Ovary (tissue), 3 donors: Measurements from ENCODE around the gene ZNF398.

Experiments
- CTCF ChIP-seq, 3 donors: fragments of 450-650 bp in 2 of 3; fragments of 200-600 bp in 1 of 3; IDR thresholded peaks; one replicate each; pipeline versions ENCODE4 v1.5.1 to v1.8.0; 2016 to 2022; ENCODE audit warnings: antibody characterized with exemption in 3 of 3, mild to moderate bottlenecking in 1 of 3
- POLR2A ChIP-seq: fragments of 450-650 bp; IDR thresholded peaks from one replicate; pipeline ENCODE4 v1.6.1; 2017; ENCODE audit warnings: antibody characterized with exemption, mild to moderate bottlenecking, moderate library complexity
- donor health status: DM: no; HTN: no; CAD: no.

- TF ChIP-seq CTCF (IDR thresholded peaks at IDR 0.05) (no peak), POLR2A (no peak)
Measured at GRCh38 chr7:149224352-149224751, 77.1 kb downstream of the ZNF398 start.
